Activated T-helper 1 cell treated with anti-CD3 and anti-CD28 coated beads, Interleukin-12 subunit alpha, Interleukin-12 subunit beta, Interleukin-2, Interleukin-4 antibody, amounts not matched to agents 30 ng/mL and 10 ng/mL and 1 ng/mL, durations not matched to agents 14 hours and 24 hours and 36 hours (primary cell): ENCODE measurements around the gene QDPR. TPM values are rescaled to one million over a fixed set of nuclear protein-coding genes. Genes with fewer than 3 reads are reported as not detected.
"Not testable (repeated sequence)": the region's sequence is repeated elsewhere in the genome, so short reads cannot be mapped to it uniquely, and the experiment has no call there.

Experiments
- DNase-seq: peaks from one replicate; pipeline ENCODE4 v3.0.0; 2021; ENCODE audit warnings: low spot score
- H3K27ac Mint-ChIP-seq: one replicate; pipeline ENCODE4 v1.8.0; 2021; ENCODE audit warnings: mild to moderate bottlenecking, mixed read lengths
- H3K27me3 Mint-ChIP-seq: one replicate; pipeline ENCODE4 v1.8.0; 2022; ENCODE audit warnings: mild to moderate bottlenecking, moderate library complexity, mixed read lengths; ENCODE audit not compliant: insufficient read depth
- H3K36me3 Mint-ChIP-seq: one replicate; pipeline ENCODE4 v1.8.0; 2021; ENCODE audit warnings: low read depth, mixed read lengths
- H3K4me1 Mint-ChIP-seq: one replicate; pipeline ENCODE4 v1.8.0; 2021; ENCODE audit warnings: low read depth, mixed read lengths
- H3K4me3 Mint-ChIP-seq: one replicate; pipeline ENCODE4 v1.8.0; 2021; ENCODE audit warnings: mild to moderate bottlenecking, moderate library complexity, mixed read lengths
- H3K9me3 Mint-ChIP-seq: one replicate; pipeline ENCODE4 v1.8.0; 2021; ENCODE audit warnings: mixed read lengths
- intact Hi-C: fragments of 100-400 bp; cut with micrococcal nuclease; formaldehyde crosslinking; loops from one replicate; pipeline ENCODE4 v1.15.1; 2024
- total RNA-seq: library from RNA; stranded (reverse); gene quantifications from 2 replicates; pipeline ENCODE4 v1.2.3, GENCODE V29; 2022

Gene QDPR
- total RNA-seq, 1 donor from 2014 or later: 28.7 TPM

DNA sequence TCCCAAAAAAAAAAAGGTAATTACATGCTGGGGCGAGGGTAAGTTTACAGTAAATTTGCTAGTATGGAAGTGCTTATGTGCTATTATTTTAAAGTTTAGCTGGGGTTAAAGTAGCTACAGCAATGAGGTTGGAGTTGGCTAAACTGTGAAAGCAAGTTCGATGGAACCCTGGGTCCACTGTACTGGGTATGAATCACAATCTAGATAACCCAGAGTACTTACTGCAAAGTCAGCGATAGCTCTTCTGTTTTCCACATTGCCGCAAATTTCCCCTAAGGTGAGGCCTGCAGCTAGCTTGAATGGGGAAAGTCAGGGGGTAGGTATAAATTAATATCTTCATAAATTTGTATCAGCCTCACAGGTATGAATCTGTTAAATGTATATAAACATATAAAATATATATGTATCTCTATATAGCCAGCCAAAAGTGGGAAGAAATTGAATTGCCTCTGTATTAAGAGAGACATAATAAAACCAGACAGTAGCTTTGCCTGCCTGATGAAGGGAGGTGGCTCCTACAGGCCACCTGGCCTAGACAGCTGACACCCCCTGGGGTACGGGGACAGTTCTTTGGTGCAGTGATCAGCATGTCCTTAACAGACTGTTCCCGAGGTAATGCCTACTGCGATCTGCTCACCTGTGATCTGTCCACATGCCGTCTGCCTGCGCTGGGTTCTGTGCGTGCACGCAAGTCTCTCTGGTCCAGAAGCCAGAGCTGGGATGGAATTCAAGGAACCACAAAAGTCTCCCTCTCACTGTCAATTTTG lies 33.7 kb upstream of the QDPR start:
- Mint-ChIP-seq H3K27me3 (peaks cover 6% of the 10 kb centered on the region), H3K36me3 (no peaks in the 10 kb centered on the region), H3K9me3 (no peaks in the 10 kb centered on the region), H3K4me3 (no peak overlapping the region), H3K4me1 (peaks cover 9% of the 10 kb centered on the region), H3K27ac (no peak overlapping the region)
- DNase-seq: no peak
- intact Hi-C loops: loop anchor here (10.0 kb wide), 1 partner anchor 479 kb away; the partner anchor contains the start of gene LCORL

DNA sequence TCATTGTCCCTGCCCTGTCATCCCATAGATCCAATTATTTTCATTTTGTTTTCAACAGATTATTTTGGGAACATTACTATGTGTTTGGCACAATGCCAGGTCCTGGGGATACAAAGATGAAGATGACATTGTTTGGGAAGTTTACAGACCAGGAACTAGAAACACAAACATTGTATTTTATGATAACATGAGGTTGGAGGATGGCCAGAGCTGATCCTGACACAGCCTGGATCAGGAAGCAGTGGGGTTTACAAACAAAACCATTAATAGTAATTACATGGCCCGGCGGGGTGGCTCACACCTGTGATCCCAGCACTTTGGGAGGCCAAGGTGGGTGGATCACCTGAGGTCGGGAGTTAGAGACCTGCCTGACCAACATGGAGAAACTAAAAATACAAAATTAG lies 32.9 kb upstream of the QDPR start:
- Mint-ChIP-seq H3K27ac (no peak overlapping the region), H3K4me3 (no peak overlapping the region), H3K27me3 (peaks cover 8% of the 10 kb centered on the region), H3K4me1 (peaks cover 9% of the 10 kb centered on the region), H3K9me3 (no peaks in the 10 kb centered on the region), H3K36me3 (no peaks in the 10 kb centered on the region)
- intact Hi-C loops: loop anchor here (10.0 kb wide), 1 partner anchor 480 kb away; the partner anchor contains the start of gene LCORL
- no peak for DNase-seq

DNA sequence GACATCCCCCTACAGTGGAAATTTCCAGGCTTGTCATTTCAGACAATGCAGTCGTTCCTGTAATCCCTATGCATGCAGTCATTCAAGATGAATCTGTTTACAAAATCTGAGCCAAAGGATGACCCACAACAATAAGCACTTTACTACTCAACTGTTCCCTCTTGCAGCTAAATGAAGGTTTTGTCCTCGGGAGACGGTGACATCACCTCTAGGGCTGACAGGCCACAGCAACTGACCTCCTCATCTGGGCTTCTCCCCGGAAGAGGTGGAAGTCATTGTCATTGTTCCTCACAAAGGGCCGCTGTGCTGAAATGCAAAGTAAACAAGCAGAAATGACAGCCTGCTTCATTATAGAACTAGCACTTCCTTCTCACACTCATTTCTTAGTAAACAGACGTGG lies 32.3 kb upstream of the QDPR start:
- Mint-ChIP-seq H3K4me1 (peaks cover 6% of the 10 kb centered on the region), H3K27ac (no peak overlapping the region), H3K27me3 (peaks cover 10% of the 10 kb centered on the region), H3K9me3 (no peaks in the 10 kb centered on the region), H3K4me3 (no peak overlapping the region), H3K36me3 (no peaks in the 10 kb centered on the region)
- intact Hi-C loops: loop anchor here (10.0 kb wide), 1 partner anchor 481 kb away; the partner anchor contains the start of gene LCORL
- no peak for DNase-seq

DNA sequence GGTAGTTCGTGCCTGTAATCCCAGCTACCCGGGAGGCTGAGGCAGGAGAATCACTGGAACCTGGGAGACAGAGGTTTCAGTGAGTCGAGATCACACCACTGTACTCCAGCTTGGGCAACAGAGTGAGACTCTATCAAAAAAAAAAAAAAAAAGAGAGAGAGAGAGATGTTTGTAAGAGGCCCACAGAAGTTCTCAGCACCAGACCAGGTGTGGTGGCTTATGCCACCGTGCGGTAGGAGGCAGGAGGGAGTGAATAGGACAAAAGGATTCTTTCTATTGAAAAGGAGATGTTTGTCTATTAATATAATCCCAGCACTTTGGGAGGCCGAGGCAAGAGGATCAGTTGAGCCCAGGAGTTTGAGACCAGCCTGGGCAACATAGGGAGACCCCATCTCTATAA lies 25.2 kb upstream of the QDPR start:
- H3K27me3 Mint-ChIP-seq, H3K4me3 Mint-ChIP-seq, H3K27ac Mint-ChIP-seq, H3K36me3 Mint-ChIP-seq, H3K9me3 Mint-ChIP-seq, H3K4me1 Mint-ChIP-seq, intact Hi-C loops, DNase-seq: not testable (repeated sequence)

DNA sequence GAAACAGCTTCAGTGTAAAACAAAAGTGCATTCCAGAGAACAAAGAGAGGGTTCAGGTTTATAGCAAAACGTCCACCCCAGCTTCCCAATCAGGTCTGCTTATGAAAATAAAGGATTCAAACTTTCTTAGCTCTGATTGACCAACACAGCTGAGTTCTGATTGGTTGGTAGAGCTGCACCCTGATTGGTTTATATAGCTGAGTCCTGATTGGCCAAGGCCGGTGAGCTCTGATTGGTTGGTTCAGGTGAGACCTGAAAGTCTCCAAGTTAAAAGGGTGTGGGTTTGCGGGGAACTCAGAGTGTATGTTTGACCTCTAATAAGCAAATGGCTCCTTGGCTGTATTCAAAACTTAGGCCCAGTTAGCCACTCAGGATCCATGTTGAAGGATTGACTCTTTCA lies 24.0 kb upstream of the QDPR start:
- H3K4me1 Mint-ChIP-seq: no peaks in the 10 kb centered on the region
- H3K36me3 Mint-ChIP-seq: no peaks in the 10 kb centered on the region
- intact Hi-C loops: no loop called here
- no peak overlapping the region for H3K4me3 Mint-ChIP-seq
- no peak for DNase-seq
- no peaks in the 10 kb centered on the region for H3K9me3 Mint-ChIP-seq
- H3K27me3 Mint-ChIP-seq: peaks cover 8% of the 10 kb centered on the region
- no peak overlapping the region for H3K27ac Mint-ChIP-seq

DNA sequence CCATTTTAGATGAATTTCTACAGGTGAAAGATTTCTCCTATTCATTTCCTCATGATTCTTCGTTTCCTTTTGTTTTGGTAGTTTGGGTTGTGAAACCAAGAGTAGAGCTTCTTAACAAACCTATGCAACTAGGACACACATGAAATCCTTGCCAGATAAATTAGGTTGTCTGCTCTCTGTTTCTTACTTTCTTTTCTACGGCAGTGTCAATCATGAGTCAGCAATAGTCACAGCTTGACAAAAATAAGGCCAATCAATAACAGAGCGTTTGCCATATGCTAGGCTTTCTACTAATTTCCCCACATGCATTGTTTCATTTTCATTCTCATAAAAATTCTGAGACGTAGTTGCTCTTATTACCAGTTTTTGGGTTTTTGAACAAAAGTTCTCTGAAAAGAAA lies 23.4 kb upstream of the QDPR start:
- H3K9me3 Mint-ChIP-seq: no peaks in the 10 kb centered on the region
- H3K4me1 Mint-ChIP-seq: no peaks in the 10 kb centered on the region
- no peak for DNase-seq
- H3K36me3 Mint-ChIP-seq: no peaks in the 10 kb centered on the region
- H3K27me3 Mint-ChIP-seq: peaks cover 8% of the 10 kb centered on the region
- no peak overlapping the region for H3K4me3 Mint-ChIP-seq
- H3K27ac Mint-ChIP-seq: no peak overlapping the region
- intact Hi-C loops: no loop called here

DNA sequence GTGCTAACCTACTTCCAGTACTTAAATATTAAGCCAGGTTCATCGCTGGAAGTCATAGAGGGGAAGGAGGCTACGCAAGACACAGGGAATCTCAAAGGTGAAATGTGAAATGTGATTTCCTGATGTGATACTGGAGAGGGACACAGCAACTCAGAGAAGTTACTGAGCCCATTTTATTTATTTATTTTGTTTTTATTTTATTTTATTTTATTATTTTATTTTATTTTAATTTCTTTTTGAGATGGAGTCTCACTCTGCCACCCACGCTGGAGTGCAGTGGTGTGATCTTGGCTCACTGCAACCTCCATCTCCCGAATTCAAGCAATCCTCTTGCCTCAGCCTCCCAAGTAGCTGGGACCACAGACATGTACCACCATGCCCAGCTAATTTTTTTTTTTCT lies 22.8 kb upstream of the QDPR start:
- no peak for DNase-seq
- no peak overlapping the region for H3K4me3 Mint-ChIP-seq
- H3K27me3 Mint-ChIP-seq: peaks cover 5% of the 10 kb centered on the region
- H3K4me1 Mint-ChIP-seq: no peaks in the 10 kb centered on the region
- H3K36me3 Mint-ChIP-seq: no peaks in the 10 kb centered on the region
- H3K9me3 Mint-ChIP-seq: no peaks in the 10 kb centered on the region
- intact Hi-C loops: no loop called here
- H3K27ac Mint-ChIP-seq: no peak overlapping the region

DNA sequence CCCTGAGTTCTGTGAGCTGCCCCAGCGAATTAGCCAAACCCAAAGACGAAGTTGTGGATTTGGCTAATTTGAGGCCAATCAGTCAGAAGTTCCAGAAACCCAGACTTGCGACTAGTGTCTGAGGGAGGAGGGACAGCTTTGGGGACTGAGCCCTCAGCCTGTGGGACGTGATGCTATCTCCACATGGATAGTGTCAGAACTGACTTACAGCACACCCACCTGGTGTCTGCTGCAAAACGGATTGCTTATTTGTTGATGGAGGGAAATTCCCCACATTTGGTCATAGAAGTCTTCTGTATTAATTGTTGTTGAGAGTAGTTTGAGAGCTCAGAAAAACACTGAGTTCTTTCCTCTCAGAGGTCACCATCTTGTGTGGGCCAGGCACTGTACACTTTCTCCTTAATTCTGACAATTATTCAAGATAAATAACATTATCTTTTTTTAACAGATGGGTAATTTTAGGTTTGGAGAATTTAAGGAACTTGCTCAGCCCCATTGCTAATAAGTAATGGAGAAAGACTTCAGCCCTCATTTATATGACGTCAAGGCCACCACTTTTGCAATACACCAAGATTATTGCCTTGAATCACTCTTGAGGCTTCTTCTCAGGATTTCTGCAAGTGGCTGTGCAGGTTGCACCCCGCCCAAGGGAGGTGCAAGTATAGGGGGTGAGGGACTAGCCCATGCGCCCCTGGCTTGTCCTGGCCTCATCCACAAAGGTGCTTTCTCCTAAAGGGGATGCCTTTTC lies 19.8 kb upstream of the QDPR start:
- Mint-ChIP-seq H3K27ac (no peak overlapping the region), H3K27me3 (peaks cover 5% of the 10 kb centered on the region)

DNA sequence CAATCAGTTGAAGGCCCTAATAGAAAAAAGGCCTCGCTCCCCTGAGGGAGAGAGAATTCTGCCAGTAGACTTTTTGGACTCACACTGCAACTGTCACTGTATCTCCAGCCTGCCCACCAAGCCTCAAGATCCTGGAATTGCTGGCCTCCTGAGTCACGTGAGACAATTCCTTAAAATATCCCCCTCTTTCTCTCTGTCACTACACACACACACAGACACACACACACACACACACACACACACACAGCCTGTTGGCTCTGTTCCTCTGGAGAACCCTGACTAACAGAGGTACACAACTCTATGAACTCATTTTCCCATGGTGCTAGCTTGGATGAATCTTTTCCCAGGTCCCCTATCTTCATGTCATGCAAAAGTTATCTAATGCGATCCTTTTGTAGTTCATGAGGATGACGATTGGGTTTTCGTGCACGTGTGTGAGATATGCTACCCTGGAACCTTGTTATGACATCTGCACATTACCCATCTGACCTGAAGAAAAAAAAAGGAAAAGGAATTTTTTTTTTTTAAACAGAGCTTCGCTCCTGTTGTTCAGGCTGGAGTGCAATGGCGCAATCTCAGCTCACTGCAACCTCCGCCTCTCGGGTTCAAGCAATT lies 16.8 kb upstream of the QDPR start:
- intact Hi-C loops: no loop called here

More for the DNA sequence above, 19.8 kb upstream of the QDPR start:
- Mint-ChIP-seq H3K4me3 (no peak overlapping the region), H3K9me3 (no peaks in the 10 kb centered on the region), H3K4me1 (no peaks in the 10 kb centered on the region), H3K36me3 (no peaks in the 10 kb centered on the region)
- intact Hi-C loops: no loop called here
- DNase-seq: no peak

DNA sequence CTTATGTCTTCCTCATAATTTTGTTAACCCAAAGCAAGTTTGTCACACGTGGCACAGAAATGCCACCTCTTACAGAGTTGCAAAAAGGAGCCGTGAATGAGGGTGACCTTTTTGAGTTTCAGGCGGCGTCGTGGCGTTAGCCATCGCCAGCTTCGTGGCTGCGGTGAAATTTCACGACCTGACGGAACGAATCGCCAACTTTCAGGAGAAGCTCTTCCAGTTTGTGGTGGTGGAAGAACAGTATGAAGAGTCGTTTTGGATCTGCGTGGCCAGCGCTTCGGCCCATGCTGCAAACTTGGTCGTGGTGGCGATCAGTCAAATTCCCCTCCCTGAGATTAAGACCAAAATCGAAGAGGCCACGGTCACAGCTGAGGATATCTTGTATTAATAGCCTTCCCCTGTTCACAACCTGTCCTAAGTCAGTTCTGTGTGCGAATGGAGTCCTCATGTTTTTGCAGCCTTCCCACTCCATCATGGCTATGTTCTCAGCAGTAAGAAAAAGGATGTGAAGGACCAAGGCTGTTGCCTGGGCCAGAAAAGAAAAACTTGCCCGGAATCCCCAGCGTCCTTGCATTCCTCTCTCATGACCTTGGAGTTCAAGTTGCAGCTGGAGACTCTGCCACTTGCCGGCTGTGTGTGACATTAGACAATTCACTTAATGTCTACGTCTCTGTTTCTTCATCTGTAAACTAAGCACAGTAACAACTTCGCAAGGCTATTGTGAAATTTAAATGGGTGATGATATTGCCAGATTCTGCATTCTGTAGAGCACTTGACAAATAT lies 15.0 kb upstream of the QDPR start:
- intact Hi-C loops: no loop called here
- Mint-ChIP-seq H3K27me3 (peaks cover 12% of the 10 kb centered on the region), H3K36me3 (no peaks in the 10 kb centered on the region), H3K4me3 (no peak overlapping the region), H3K9me3 (no peaks in the 10 kb centered on the region), H3K4me1 (no peaks in the 10 kb centered on the region), H3K27ac (no peak overlapping the region)
- no peak for DNase-seq

More for the DNA sequence above, 16.8 kb upstream of the QDPR start:
- DNase-seq: no peak
- no peak overlapping the region for H3K4me3 Mint-ChIP-seq
- no peaks in the 10 kb centered on the region for H3K36me3 Mint-ChIP-seq
- H3K9me3 Mint-ChIP-seq: no peaks in the 10 kb centered on the region
- peaks cover 9% of the 10 kb centered on the region for H3K27me3 Mint-ChIP-seq
- H3K4me1 Mint-ChIP-seq: no peaks in the 10 kb centered on the region
- H3K27ac Mint-ChIP-seq: no peak overlapping the region

DNA sequence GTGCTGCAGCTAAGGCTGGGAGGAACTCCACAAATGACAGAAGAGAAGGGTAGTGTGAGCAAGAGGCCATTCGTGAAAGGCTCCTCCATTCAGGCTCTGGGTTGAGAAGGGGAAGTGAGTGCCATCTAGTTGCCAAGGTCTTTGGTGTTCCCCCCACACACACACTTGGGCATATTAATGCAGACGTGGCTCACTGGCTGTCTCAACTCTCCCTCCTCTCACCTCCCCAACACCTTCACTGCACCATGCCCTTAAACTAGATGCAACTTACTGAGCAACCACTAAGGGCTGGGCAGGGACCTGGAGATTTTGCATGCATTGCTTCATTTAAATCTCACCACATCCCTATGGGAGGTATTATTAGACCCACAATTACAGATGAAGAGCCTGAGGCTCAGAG lies 11.8 kb upstream of the QDPR start:
- no peak for DNase-seq
- intact Hi-C loops: no loop called here
- Mint-ChIP-seq H3K4me1 (no peaks in the 10 kb centered on the region), H3K9me3 (no peaks in the 10 kb centered on the region), H3K36me3 (no peaks in the 10 kb centered on the region), H3K27ac (no peak overlapping the region), H3K4me3 (no peak overlapping the region), H3K27me3 (peaks cover 11% of the 10 kb centered on the region)

DNA sequence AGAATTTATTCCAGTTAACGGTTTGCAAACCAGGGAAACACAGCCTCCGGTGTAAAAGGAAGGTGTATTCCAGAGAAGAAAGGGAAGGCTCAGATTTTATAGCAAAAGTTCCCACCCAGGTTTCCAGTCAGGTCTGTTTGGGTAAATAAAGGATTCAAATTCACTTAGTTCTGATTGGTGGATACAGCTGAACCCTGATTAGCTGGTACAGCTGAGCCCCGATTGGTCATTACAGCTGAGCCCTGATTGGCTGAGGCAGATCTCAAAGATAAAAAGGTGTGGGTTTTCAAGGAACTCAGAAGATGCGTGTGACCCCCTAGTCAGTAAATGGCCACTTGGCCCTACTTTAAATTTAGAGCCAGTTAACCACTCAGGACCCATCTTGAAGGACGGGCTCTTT lies 9.7 kb upstream of the QDPR start:
- DNase-seq: no peak
- no peaks in the 10 kb centered on the region for H3K4me1 Mint-ChIP-seq
- no peak overlapping the region for H3K4me3 Mint-ChIP-seq
- no peaks in the 10 kb centered on the region for H3K36me3 Mint-ChIP-seq
- intact Hi-C loops: no loop called here
- H3K27me3 Mint-ChIP-seq: peaks cover 18% of the 10 kb centered on the region
- no peak overlapping the region for H3K27ac Mint-ChIP-seq
- no peaks in the 10 kb centered on the region for H3K9me3 Mint-ChIP-seq
